HepG2 (cell line): ENCODE data around the gene HES1. TPM values are rescaled to one million over a fixed set of nuclear protein-coding genes. Genes with fewer than 3 reads are reported as not detected.

Experiments used
- ATAC-seq: fragments of 200-7000 bp; cut with Tn5 transposase; 3 replicates; pipeline ENCODE4 v1.9.1; 2020; ENCODE audit warnings: mild to moderate bottlenecking, moderate library complexity
- BruUV-seq: library from RNA; stranded (reverse); fragments of 400-500 nt; replicated peaks from 2 replicates; lab custom pipeline; 2021; lab: Mats Ljungman, UMichigan
- CTCF ChIA-PET: fragments of 300-600 bp; formaldehyde crosslinking; extraction: SDS; loops from one replicate; lab custom pipeline; 2021; ENCODE audit warnings: low total read pairs, inconsistent platforms, low intra/inter-chr PET ratio; lab: Yijun Ruan, JAX
- POLR2A ChIA-PET: fragments of 350-600 bp; sonication (Branson Sonifier 250); formaldehyde crosslinking; loops from one replicate; lab custom pipeline; 2020; ENCODE audit warnings: antibody characterized with exemption, inconsistent platforms; lab: Yijun Ruan, JAX
- DNase-seq: peaks from one replicate; pipeline ENCODE4 v3.0.0-alpha.2; 2015; ENCODE audit warnings: low spot score
- FAIRE-seq: peaks from 3 replicates; lab custom pipeline; 2011; peaks lifted over from hg19 to GRCh38; lab: Jason Lieb, UNC
- H2AFZ ChIP-seq: one replicate; pipeline ENCODE4 v1.6.1; 2011; ENCODE audit warnings: low read length, inconsistent platforms
- H3K27ac ChIP-seq: fragments of 300-600 bp; 3 replicates; pipeline ENCODE4 v1.8.0; 2011; ENCODE audit warnings: mixed run types, mild to moderate bottlenecking, mixed read lengths, low read length, inconsistent platforms; ENCODE audit not compliant: insufficient read depth; ENCODE audit errors: extremely low read length
- H3K27me3 ChIP-seq, 2 experiments: fragments of 200-600 bp in 1 of 2; 2 replicates in 1 of 2; 3 replicates in 1 of 2; pipeline versions ENCODE4 v1.6.0 to v1.8.0; 2011; ENCODE audit warnings: low read length in 2 of 2, mild to moderate bottlenecking in 2 of 2, moderate library complexity in 2 of 2, inconsistent platforms in 1 of 2; ENCODE audit not compliant: insufficient read depth in 2 of 2, control insufficient read depth in 1 of 2
- H3K36me3 ChIP-seq, 2 experiments: fragments of 200-600 bp in 1 of 2; replicated peaks in 1 of 2; 2 replicates in 1 of 2; 3 replicates in 1 of 2; pipeline versions ENCODE4 v1.5.1 to v1.8.0; 2011; ENCODE audit warnings: low read length in 2 of 2, inconsistent platforms in 1 of 2; ENCODE audit not compliant: insufficient read depth in 2 of 2, control insufficient read depth in 1 of 2
- H3K4me1 ChIP-seq: 2 replicates; pipeline ENCODE4 v1.5.1; 2012; ENCODE audit warnings: low read length, inconsistent platforms; ENCODE audit not compliant: insufficient read depth
- H3K4me2 ChIP-seq: 2 replicates; pipeline ENCODE4 v1.6.0; 2011; ENCODE audit warnings: low read depth, low read length, inconsistent platforms
- H3K4me3 ChIP-seq, 3 experiments: fragments of 200-600 bp in 1 of 3; sonication (generic), shearing (Covaris generic) in 1 of 3; replicated peaks in 1 of 3; 2 replicates each; pipeline ENCODE4 v1.5.1; 2011 to 2016; ENCODE audit warnings: low read length in 3 of 3, inconsistent platforms in 2 of 3, low read depth in 2 of 3, mild to moderate bottlenecking in 2 of 3, control low read depth in 1 of 3, mixed read lengths in 1 of 3; ENCODE audit not compliant: insufficient read depth in 1 of 3
- H3K79me2 ChIP-seq: one replicate; pipeline ENCODE4 v1.6.1; 2011; ENCODE audit warnings: low read length, inconsistent platforms; ENCODE audit not compliant: insufficient read depth
- H3K9ac ChIP-seq: 2 replicates; pipeline ENCODE4 v1.6.0; 2011; ENCODE audit warnings: mild to moderate bottlenecking, low read depth, low read length, inconsistent platforms; ENCODE audit not compliant: insufficient read depth
- H3K9me3 ChIP-seq: 2 replicates; pipeline ENCODE4 v1.5.1; 2012; ENCODE audit warnings: mild to moderate bottlenecking, low read length
- H4K20me1 ChIP-seq: 2 replicates; pipeline ENCODE4 v1.6.0; 2011; ENCODE audit warnings: inconsistent platforms, mild to moderate bottlenecking, low read length, moderate library complexity; ENCODE audit not compliant: insufficient read depth
- RCOR2 ChIP-seq: IDR thresholded peaks from 2 replicates; pipeline ENCODE4 v1.6.1; 2016; ENCODE audit warnings: missing biosample characterization, missing genetic modification reagents
- ZFX ChIP-seq: sonication (generic); formaldehyde crosslinking; IDR thresholded peaks from 2 replicates; pipeline ENCODE4 v1.4.0; 2020; ENCODE audit warnings: mild to moderate bottlenecking, low read depth, missing genetic modification reagents, moderate library complexity
- ZNF710 ChIP-seq: sonication (generic); formaldehyde crosslinking; IDR thresholded peaks from 2 replicates; pipeline ENCODE4 v1.5.0; 2020; ENCODE audit warnings: mild to moderate bottlenecking, missing genetic modification reagents, borderline replicate concordance
- ZSCAN22 ChIP-seq: sonication (generic); formaldehyde crosslinking; IDR thresholded peaks from 2 replicates; pipeline ENCODE4 v1.4.0; 2020; ENCODE audit warnings: mild to moderate bottlenecking, missing genetic modification reagents
- WGBS: methylation state at CpG from one replicate; pipeline ENCODE4 v1.1.6; 2017; ENCODE audit warnings: low lambda C conversion rate; 5-methylcytosine and 5-hydroxymethylcytosine counted together
- in situ Hi-C: cut with HindIII; loops from 2 replicates; pipeline ENCODE4 v1.10.0; 2017; ENCODE audit warnings: low pct_unique_long_range_greater_than_20kb; ENCODE audit not compliant: extremely low pct_ligation_motif_present
- intact Hi-C: fragments of 100-400 bp; cut with micrococcal nuclease; formaldehyde crosslinking; loops from one replicate; pipeline ENCODE4 v1.10.0; 2022; ENCODE audit not compliant: unreplicated experiment
- polyA plus RNA-seq, 8 experiments: library from polyadenylated mRNA; depleted of rRNA in 3 of 8; stranded (reverse) in 7 of 8; unstranded in 1 of 8; fragments of >200 nt; fragmentation: Illumina TruSeq in 4 of 8; extraction: Trizol in 4 of 8; gene quantifications; 2 replicates each; pipeline versions ENCODE4 v1.2.1 to v1.2.3, GENCODE V29; 2011 to 2016; ENCODE audit warnings: low read depth in 4 of 8, missing spikeins in 1 of 8, mixed read lengths in 1 of 8; ENCODE audit not compliant: insufficient read depth in 1 of 8
- total RNA-seq, 5 experiments: library from RNA; depleted of rRNA; stranded (reverse); fragments of >200 nt; fragmentation: Illumina TruSeq; extraction: Trizol; gene quantifications; 2 replicates each; pipeline ENCODE4 v1.2.3, GENCODE V29; 2016; ENCODE audit warnings: low read depth in 1 of 5

The HES1 gene
- total and polyA plus RNA-seq, 2 of the 13 experiments (the other 11 are each of a cell fraction or from before 2014, with no cell fraction given): 15.4 to 19.8 TPM

GRCh38 chr3:194147679-194148078 lies 11.7 kb downstream of the HES1 start (continued):
- TF ChIP-seq ZNF710 (CRISPR knock-in tag) (no peak), ZSCAN22 (CRISPR knock-in tag) (no peak)

DNA sequence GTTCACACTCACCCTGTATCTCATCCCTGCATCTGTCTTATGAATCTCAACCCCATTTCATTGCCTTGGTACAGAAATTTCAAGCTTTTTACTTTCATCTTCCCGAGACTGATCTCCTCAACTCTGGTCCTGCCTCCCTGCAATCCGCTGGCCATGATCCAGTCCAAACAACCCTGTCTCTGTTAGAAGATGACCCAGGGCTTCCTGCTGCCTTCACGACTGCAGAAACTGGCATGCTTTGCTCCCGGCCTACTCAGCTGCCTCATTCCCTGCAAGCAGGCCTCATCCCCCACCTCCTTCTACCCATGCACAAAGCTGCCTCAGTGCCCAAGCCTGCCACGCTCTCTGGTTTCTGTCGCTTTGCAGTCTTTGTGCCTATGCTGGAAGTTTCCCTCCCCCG lies 12.4 kb downstream of the HES1 start:
- intact Hi-C loops (no loop called here), in situ Hi-C loops (no loop called here)
- ChIA-PET CTCF (no interaction called here), POLR2A (no interaction called here)
- Histone ChIP-seq H3K27ac (no peak overlapping the region), H3K4me1 (peaks cover 37% of the 10 kb centered on the region), H2AFZ (no peak overlapping the region), H3K27me3 (peaks cover 0 to 28% of the 10 kb centered on the region in 2 experiments; a peak in 4 of 5 replicates), H4K20me1 (no peaks in the 10 kb centered on the region), H3K79me2 (no peaks in the 10 kb centered on the region), H3K9ac (no peak overlapping the region), H3K9me3 (no peaks in the 10 kb centered on the region), H3K4me2 (peak overlapping the region; percentile 51; the same call in 1 of the 2 replicates), H3K36me3 (no peaks in the 10 kb centered on the region), H3K4me3 (no peak overlapping the region; a peak in 1 of 6 replicates)
- DNase-seq (no peak), FAIRE-seq (no peak), ATAC-seq (peak; percentile 70)
- peak; percentile 48; the same call in 1 of the 2 replicates for TF ChIP-seq ZFX (CRISPR knock-in tag)
- no peak for TF ChIP-seq RCOR2
- 21% methylated on average over 7 of the region's 7 CpGs for WGBS
- no TSS peak for BruUV-seq
